AG04449 (cell line): Measurements from ENCODE around the gene CACNB2.

Experiments
- CTCF ChIA-PET: fragments of 350-600 bp; formaldehyde crosslinking; extraction: SDS; loops from one replicate; lab custom pipeline; 2021; ENCODE audit warnings: antibody characterized with exemption; lab: Yijun Ruan, JAX
- POLR2A ChIA-PET: fragments of 400-600, 350-600 bp; formaldehyde crosslinking; extraction: SDS; loops from one replicate; lab custom pipeline; 2020; ENCODE audit warnings: antibody characterized with exemption, inconsistent platforms; lab: Yijun Ruan, JAX
- DNase-seq: peaks from one replicate; pipeline ENCODE4 v3.0.0-alpha.2; 2010; ENCODE audit warnings: low read depth, low spot score
- H3K4me3 ChIP-seq: 2 replicates; pipeline ENCODE4 v1.5.1; 2011; ENCODE audit warnings: low read depth, mild to moderate bottlenecking, control low read depth, low read length
- CTCF ChIP-seq: IDR thresholded peaks from one replicate; pipeline ENCODE4 v1.5.1; 2011; ENCODE audit warnings: mild to moderate bottlenecking, moderate library complexity, low read length, control low read depth, inconsistent platforms; ENCODE audit not compliant: insufficient read depth; ENCODE audit errors: missing control alignments

Gene CACNB2

GRCh38 chr10:18474118-18474455 is 333.9 kb downstream of the CACNB2 start:
- no peak overlapping the region for H3K4me3 ChIP-seq
- TF ChIP-seq CTCF: no peak
- ChIA-PET CTCF (no interaction called here), POLR2A (no interaction called here)
- no peak for DNase-seq

- H3K4me3 ChIP-seq: no peak overlapping the region
- no peak for DNase-seq
- TF ChIP-seq CTCF: no peak
- ChIA-PET POLR2A (no interaction called here), CTCF (no interaction called here)
Measured at GRCh38 chr10:18476076-18476647, 335.9 kb downstream of the CACNB2 start.

- POLR2A ChIA-PET: interaction anchor here (0.6 kb wide), 1 partner anchor 399 kb away, joined by 4 read pairs; no protein-coding TSS in a partner anchor
- no peak for DNase-seq
- no peak overlapping the region for H3K4me3 ChIP-seq
- CTCF ChIA-PET: no interaction called here
- TF ChIP-seq CTCF: no peak
Measured at GRCh38 chr10:18478354-18478753, 338.1 kb downstream of the CACNB2 start.

- ChIA-PET POLR2A (no interaction called here), CTCF (no interaction called here)
- H3K4me3 ChIP-seq: no peak overlapping the region
- TF ChIP-seq CTCF: no peak
- DNase-seq: no peak
Measured at GRCh38 chr10:18479502-18479901, 339.3 kb downstream of the CACNB2 start.

GRCh38 chr10:18483516-18484186 is 343.4 kb downstream of the CACNB2 start:
- ChIA-PET POLR2A (no interaction called here), CTCF (no interaction called here)
- no peak overlapping the region for H3K4me3 ChIP-seq
- no peak for TF ChIP-seq CTCF
- DNase-seq: no peak

GRCh38 chr10:18486438-18486837 is 346.2 kb downstream of the CACNB2 start:
- ChIA-PET CTCF (no interaction called here), POLR2A (no interaction called here)
- H3K4me3 ChIP-seq: no peak overlapping the region
- no peak for DNase-seq
- TF ChIP-seq CTCF: no peak
